Ovary (tissue), 3 donors: ENCODE data around the gene UNC13D.

Experiments
- CTCF ChIP-seq, 3 donors: fragments of 450-650 bp in 2 of 3; fragments of 200-600 bp in 1 of 3; IDR thresholded peaks; one replicate each; pipeline versions ENCODE4 v1.5.1 to v1.8.0; 2016 to 2022; ENCODE audit warnings: antibody characterized with exemption in 3 of 3, mild to moderate bottlenecking in 1 of 3
- POLR2A ChIP-seq: fragments of 450-650 bp; IDR thresholded peaks from one replicate; pipeline ENCODE4 v1.6.1; 2017; ENCODE audit warnings: antibody characterized with exemption, mild to moderate bottlenecking, moderate library complexity
- donor health status: DM: no; HTN: no; CAD: no.

DNA sequence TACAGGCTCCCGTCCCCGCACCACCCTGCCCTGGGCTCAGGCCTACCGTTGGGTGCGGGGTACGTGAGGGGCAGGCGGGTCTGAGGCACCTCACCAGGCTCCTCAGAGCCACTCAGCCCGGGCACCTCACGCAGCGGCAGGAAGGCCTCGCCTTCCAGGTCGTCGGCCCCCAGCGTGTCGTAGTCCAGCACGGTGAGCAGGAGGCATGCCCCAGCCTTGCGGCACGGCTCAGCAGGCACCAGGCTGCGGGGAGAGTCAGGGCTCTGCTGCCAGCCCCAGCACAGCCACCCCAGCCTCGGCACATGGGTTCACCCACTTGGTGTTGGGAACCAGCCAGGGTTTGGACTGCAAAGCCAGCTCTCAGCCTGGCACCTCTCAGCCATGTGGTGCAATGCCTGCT, 15.5 kb downstream of the UNC13D start:
- TF ChIP-seq CTCF (IDR thresholded peaks at IDR 0.05) (no peak), POLR2A (no peak)
